Lower leg skin (tissue), 4 donors: ENCODE data around the gene TGFBR2. TPM values are rescaled to one million over a fixed set of nuclear protein-coding genes. Genes with fewer than 3 reads are reported as not detected.

Source experiments
- DNase-seq, 2 donors: peaks; one replicate each; pipeline ENCODE4 v3.0.0-alpha.2; 2019; ENCODE audit warnings: low spot score in 2 of 2
- H3K4me3 ChIP-seq: fragments of 200-600 bp; sonication (generic); 2 replicates; pipeline ENCODE4 v1.5.1; 2017; ENCODE audit warnings: mild to moderate bottlenecking, low read depth; ENCODE audit not compliant: poor library complexity, severe bottlenecking
- POLR2A ChIP-seq, 2 donors: fragments of 450-650 bp; IDR thresholded peaks; one replicate each; pipeline ENCODE4 v1.6.1; 2016 to 2017; ENCODE audit warnings: antibody characterized with exemption in 2 of 2, mild to moderate bottlenecking in 1 of 2, moderate library complexity in 1 of 2
- WGBS, 2 donors: methylation state at CpG; one replicate each; pipeline ENCODE4 v1.1.5; 2018; 5-methylcytosine and 5-hydroxymethylcytosine counted together
- intact Hi-C: fragments of 100-400 bp; cut with DNase I; formaldehyde crosslinking; loops from one replicate; pipeline ENCODE4 v1.15.0; 2023; ENCODE audit warnings: low total_unique reads
- total RNA-seq, 4 donors: library from RNA; depleted of rRNA; stranded (reverse); fragments of >200 nt; gene quantifications; one replicate each; pipeline ENCODE4 v1.1.0, GENCODE V29; 2016
- TF ChIP-seq, protein P1 (sequence below), 3 donors: fragments of 450-650 bp; IDR thresholded peaks; one replicate each; pipeline ENCODE4 v1.5.1; 2016; ENCODE audit warnings: antibody characterized with exemption in 3 of 3, mild to moderate bottlenecking in 3 of 3, moderate library complexity in 2 of 3

TGFBR2 gene
- total RNA-seq, 4 donors from 2014 or later: 57.8 to 109 (median 71.4) TPM

GRCh38 chr3:30673425-30674341 is 67.3 kb downstream of the TGFBR2 start:
- DNase-seq: no peak
- no peak for TF ChIP-seq POLR2A (IDR thresholded peaks at IDR 0.05)
- TF ChIP-seq, protein P1, sequence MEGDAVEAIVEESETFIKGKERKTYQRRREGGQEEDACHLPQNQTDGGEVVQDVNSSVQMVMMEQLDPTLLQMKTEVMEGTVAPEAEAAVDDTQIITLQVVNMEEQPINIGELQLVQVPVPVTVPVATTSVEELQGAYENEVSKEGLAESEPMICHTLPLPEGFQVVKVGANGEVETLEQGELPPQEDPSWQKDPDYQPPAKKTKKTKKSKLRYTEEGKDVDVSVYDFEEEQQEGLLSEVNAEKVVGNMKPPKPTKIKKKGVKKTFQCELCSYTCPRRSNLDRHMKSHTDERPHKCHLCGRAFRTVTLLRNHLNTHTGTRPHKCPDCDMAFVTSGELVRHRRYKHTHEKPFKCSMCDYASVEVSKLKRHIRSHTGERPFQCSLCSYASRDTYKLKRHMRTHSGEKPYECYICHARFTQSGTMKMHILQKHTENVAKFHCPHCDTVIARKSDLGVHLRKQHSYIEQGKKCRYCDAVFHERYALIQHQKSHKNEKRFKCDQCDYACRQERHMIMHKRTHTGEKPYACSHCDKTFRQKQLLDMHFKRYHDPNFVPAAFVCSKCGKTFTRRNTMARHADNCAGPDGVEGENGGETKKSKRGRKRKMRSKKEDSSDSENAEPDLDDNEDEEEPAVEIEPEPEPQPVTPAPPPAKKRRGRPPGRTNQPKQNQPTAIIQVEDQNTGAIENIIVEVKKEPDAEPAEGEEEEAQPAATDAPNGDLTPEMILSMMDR (IDR thresholded peaks at IDR 0.05): no peak
- no peak overlapping the region for H3K4me3 ChIP-seq
- WGBS, 2 donors: 91% methylated on average over 6 of the region's 6 CpGs
- intact Hi-C loops: no loop called here

- no peak for TF ChIP-seq POLR2A (IDR thresholded peaks at IDR 0.05)
- TF ChIP-seq, protein P1 (IDR thresholded peaks at IDR 0.05): no peak
- intact Hi-C loops: no loop called here
- H3K4me3 ChIP-seq: no peak overlapping the region
- WGBS, 2 donors: 98 to 100% methylated on average over 2 of the region's 2 CpGs
- DNase-seq: no peak
Observed at GRCh38 chr3:30675006-30675405, 68.6 kb downstream of the TGFBR2 start.

DNA sequence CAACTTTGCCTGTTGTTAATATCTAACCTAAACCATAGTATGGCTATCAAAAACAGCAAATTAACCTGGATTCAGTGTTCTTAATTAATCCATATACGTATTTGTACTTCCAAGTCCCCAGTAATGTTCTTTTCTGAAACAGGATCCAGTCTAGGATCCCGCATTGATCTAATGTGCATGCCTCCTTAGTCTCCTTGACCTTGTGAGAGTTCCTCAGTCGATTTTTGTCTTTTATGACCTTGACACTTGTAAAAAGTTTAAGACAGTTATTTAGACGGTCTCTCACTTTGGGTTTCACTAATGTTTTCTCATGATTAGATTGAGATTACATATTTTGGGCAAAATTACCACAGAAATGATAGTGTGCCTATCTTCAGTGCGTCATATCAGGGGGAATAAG is 69.4 kb downstream of the TGFBR2 start:
- no peak overlapping the region for H3K4me3 ChIP-seq
- no peak for DNase-seq
- no peak for TF ChIP-seq POLR2A (IDR thresholded peaks at IDR 0.05)
- TF ChIP-seq, protein P1 (IDR thresholded peaks at IDR 0.05): no peak
- intact Hi-C loops: no loop called here
- WGBS, 2 donors: 84 to 90% methylated on average over 5 of the region's 5 CpGs

DNA sequence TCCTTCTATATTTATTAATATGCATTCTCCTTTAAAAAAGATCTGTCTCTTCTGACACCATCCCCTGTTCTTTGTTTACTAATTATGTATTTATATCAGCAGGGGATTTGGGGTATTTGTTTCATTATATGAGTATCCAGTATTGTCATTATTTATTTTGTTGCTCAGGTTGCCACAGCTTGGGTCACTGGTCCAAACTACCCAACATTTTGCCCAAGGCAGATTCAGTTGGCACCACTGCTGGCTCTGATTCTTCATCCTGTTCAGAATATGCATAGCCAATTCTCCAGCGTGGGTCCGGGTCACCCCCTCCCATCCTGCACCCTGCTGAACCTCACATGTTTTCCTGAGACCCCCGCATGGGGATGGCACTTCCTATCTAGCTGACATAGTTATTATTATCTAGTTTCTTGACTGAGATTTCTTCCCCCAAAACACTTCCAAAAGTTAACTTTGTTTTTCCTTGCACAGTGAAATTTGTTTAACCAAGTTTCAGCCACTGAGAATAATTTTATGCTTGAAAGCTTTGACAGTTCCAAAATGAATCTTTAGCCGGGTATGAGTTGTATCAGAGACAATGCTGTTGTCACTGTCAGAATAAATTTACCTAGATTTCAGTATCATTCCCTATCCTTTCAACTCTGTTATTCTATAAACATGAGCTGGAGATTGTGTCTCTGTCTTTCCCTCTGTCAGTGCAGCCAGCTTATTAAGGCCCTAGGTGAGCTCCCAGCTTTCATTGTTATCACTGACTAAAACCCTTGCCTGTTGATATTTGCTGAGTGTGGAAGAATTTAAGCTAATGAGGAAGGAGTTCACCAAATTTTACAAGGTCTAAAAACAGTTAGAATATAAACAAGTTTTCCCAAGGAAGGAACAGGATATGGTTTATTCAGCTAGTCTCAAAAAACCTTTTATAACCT is 70.3 kb downstream of the TGFBR2 start:
- intact Hi-C loops: no loop called here
- H3K4me3 ChIP-seq: no peak overlapping the region
- TF ChIP-seq POLR2A (IDR thresholded peaks at IDR 0.05): no peak
- TF ChIP-seq, protein P1 (IDR thresholded peaks at IDR 0.05): no peak
- DNase-seq: no peak
- 79 to 82% methylated on average over 4 of the region's 4 CpGs for WGBS, 2 donors

DNA sequence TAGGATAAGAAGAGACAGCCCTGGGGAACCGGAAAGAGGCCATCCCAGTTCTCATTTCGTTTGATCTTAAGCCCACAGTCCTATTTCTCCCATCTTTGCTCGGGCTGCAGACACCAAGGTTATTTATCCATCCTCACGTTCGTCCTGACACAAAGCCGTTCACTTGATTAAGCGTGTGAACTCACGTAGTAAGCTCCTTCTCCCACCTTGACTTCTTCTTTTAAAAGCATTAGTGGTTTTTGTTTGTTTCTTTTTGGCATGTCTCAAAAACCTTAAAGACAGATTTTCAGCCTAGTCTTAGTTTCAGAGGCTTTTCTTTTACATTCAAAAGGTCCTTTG is 70.9 kb downstream of the TGFBR2 start:
- intact Hi-C loops: no loop called here
- H3K4me3 ChIP-seq: no peak overlapping the region
- 79 to 83% methylated on average over 8 of the region's 8 CpGs for WGBS, 2 donors
- DNase-seq: no peak
- TF ChIP-seq POLR2A (IDR thresholded peaks at IDR 0.05): no peak
- TF ChIP-seq, protein P1 (IDR thresholded peaks at IDR 0.05): no peak
